Measurements from ENCODE around the gene UBE3A.
"Not testable (repeated sequence)": the region's sequence is repeated elsewhere in the genome, so short reads cannot be mapped to it uniquely, and the experiment has no call there.

UBE3A gene

DNA sequence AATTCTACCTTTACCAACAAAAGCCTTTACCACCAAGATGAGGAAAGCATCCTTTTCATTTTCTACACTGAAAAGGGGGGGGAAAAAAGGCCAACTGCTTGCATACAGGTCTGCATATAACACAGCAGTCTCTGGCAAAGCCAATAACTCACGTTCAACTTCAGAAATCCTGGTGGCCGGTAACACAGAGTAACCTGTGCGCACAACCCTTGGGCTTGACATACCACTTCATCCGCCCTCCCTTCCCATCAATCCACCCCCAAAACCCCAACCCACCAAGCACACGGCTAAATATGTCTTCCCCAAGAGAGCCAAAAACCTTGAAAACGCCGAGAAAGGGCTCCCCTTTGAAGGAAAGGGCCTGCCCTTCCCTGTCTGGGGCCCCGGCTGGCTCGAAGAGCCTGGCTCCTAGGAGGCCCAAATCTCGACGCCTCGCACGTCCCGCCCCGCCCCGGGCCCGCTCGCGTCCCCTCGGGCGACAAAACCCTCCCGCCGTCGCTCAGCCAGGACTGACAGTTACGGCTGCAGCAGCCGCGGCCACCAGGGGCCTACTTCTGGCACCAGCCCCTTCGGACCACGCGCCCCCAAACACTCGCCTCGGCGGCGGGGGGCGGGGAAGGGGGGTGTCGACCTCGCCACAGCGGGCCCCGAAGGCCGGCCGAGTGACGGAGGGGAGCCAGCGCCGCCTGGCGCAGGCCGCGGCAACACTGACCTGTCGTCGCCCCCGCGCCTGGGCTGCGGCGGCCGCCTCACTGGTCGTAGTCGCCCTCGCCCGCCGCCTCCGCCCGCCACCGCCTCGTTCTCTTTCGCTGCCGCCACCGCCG, 835 bp downstream of the UBE3A start:
- DNase-seq: peak; percentile 43

- DNase-seq: no peak
Measured at GRCh38 chr15:25436707-25437106, 2.1 kb downstream of the UBE3A start.

DNA sequence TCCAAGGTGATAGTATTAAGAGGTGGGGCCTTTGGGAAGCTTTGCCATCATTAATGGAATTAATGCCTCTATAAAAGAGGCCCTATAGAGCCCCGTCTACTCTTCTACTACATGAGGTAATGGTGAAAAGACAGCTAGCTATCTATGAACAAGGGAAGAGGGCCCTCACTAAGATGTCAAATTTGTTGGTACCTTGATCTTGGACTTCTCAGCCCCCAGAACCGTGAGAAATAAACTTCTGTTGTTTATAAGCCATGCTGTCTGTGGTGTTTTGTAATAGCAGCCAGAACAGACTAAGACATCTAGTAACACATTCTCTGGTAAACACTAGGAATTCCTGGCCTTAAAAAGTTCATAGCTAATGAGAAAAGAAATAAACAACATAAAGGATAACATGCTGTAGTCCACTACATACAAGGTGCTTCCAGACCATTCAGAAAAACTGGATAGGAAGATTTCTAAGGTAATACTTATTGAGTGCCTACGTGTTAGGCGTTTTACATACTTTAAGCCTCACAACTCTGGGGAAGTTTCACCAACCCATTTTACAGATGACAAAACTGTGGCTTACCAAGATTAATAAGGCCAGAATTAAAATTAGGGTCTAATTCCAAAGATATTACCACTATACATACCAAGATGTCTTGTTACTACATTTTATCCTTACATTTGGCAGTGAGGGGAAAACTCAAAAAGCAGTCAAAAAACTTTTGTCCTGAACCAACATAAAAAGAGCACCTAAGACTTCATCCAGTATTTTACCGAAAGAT, 3.2 kb downstream of the UBE3A start:
- DNase-seq: no peak

DNA sequence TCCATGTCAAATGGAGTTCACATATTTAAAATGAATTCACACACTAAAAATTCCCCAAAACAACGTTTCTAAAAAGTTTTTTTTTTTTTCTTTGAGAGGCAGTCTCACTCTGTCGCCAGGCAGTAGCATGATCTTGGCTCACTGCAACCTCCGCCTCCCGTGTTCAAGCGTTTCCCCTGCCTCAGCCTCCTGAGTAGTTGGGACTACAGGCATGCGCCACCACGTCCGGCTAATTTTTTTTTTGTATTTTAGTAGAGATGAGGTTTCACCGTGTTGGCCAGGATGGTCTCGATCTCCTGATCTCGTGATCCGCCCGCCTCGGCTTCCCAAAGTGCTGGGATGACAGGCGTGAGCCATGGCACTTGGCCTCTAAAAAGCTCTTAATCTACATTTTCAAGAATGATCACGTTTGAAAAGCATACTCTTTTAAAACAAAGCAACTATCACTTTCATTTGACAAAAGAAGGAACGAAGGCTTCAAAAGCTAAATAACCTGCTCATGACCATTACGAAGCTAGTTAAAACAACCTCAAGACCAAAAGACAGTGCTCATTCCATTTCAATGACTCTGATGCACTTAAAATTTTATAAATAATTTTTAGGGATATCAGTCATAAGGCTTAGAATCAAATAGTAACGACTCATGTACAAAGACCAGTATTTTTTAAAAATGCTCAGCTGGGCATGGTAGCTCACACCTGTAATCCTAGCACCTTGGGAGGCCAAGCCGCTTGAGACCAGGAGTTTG, 5.5 kb downstream of the UBE3A start:
- DNase-seq: no peak

DNA sequence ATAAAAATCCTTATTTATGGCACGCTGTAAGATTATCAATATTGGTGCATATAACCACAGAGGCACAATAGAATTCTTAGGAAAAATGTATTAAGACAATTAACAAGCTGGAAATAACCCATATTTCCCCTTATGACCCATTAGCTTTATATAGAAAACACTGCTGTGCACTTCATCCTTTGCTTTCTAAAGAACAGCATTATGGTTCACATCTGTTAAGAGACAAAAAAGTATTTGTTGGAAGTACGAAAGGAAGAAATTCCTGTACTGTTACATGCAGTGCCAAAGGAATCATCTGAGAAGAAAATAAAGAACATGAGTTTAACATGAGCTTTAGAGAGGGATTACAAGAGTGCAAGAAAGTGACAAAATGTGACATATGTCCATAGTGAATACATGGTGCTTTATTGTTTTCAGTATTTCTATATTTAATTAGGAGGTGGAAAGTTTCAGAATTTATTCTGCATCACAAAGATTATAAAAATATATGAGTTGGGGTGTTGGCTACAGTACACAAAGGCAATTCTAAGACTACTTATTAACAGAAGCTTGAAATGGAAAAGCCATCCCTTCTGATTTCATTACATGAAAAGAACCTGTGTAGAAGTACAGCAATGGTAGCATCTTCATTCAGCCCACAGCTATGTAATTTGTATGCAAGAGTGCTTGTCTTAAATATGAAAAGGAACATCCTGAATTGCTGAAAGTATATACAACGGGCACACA, 6.8 kb downstream of the UBE3A start:
- DNase-seq: no peak

DNA sequence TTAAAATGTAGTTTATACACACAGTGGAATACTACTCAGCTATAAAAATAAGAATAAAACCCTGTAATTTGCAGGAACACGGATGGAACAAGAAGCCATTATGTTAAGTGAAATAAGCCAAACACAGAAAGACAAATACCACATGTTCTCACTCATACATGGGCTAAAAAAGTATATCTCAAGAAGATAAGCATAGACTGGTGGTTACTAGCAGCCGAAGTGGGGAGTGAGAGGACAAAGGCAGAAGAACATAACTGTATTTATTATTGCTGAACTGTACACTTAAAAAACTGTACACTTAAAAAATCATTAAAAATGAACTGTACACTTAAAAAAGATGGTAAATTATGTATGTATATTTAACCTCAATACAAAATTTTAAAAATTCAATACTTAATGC, 11.0 kb downstream of the UBE3A start:
- no peak for DNase-seq

GRCh38 chr15:25426896-25427610, 11.8 kb downstream of the UBE3A start:
- DNase-seq: no peak

- DNase-seq: no peak
Measured at GRCh38 chr15:25424073-25424472, 14.8 kb downstream of the UBE3A start.

GRCh38 chr15:25422021-25422420, 16.8 kb downstream of the UBE3A start:
- DNase-seq: no peak

- DNase-seq: no peak
Measured at GRCh38 chr15:25418202-25418601, 20.6 kb downstream of the UBE3A start.

DNA sequence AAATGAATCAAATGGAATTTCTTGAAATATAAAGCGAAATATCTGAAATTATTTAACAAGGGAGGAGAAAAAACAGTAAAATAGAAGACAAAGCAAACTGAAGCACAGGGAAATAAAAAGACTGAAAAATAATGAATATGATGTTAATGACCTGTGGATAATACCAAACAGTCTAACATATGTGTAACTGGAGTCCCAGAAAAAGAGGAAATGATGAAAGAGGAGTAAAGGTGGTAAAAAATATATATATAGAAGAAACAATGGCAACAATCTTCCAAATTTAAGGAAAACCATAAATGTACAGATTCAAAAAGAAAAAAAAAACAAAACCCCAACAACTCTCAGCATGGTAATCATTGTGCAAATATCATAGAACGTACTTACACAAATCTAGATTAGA, 21.2 kb downstream of the UBE3A start:
- DNase-seq: no peak

DNA sequence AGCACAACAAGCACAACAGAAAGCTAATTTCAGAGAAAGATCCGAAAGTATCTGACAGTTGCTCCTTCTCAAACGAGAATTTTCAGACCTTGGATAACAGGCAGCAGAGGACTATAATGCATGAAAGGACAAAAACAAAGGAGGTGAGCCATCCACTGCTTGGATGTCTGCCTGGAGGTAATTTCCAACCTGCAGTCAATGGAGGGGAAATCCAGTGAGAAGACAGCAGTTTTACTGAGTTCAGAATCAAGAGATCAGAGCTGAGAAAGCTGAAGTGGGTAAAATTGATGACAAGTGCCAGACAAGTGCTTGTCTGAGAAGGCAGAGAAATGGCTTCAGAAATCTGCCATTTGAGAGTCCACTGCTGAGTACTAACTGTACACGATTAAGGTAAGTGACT, 22.1 kb downstream of the UBE3A start:
- no peak for DNase-seq

DNA sequence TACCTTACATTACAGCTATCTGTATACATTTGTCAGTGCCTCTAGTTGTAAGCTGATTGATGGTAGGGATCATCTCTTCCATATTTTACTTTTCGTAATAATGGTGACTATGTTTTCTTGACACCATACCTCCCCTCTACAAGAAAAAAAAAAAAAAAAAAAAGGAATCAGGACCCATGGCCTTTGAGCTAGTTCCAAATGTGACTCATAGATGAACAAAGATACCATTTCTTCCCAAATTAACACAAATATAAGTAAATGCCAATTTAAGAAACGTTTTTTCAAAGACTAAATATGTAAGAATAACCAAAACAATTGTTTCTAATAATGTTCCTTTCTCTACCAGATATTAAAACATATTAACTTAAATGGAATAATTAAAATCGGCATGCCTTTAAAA, 23.1 kb downstream of the UBE3A start:
- no peak for DNase-seq

DNA sequence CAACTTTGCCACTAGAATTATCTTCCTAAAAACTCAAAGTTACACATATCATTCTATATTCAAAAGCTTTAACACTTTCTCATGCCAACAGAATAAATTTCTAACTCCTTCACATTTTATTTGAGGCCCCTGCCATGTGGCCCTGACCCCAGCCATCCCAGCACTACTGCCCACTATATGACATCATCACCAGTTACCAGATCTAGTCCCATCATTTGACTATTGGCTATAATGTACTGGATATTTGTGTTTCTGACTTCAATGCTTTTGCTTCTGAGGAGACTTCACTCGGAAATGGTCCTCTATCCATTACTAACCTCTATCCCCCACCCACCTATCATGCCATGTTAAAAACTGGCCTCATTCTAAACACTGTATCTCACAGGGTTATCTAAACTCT, 23.6 kb downstream of the UBE3A start:
- DNase-seq: no peak

DNA sequence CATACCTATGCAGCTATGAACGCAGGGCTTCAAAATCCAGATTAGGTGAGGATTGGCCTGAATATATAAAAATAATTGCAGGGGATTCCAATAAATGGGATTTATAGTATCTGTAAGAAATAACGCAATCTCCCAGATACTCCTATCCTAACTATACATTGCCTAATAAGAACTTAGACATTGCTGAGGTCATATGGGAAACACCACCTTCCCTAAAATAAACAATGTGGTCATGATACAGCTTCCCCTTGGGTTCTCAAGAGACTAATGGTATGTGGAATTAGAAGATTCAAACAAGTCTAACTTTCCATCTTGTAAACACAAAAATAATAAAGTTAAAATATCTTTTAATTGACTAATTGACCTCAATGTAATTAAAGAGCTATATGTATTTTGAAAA, 28.2 kb downstream of the UBE3A start:
- DNase-seq: peak; percentile 68

DNA sequence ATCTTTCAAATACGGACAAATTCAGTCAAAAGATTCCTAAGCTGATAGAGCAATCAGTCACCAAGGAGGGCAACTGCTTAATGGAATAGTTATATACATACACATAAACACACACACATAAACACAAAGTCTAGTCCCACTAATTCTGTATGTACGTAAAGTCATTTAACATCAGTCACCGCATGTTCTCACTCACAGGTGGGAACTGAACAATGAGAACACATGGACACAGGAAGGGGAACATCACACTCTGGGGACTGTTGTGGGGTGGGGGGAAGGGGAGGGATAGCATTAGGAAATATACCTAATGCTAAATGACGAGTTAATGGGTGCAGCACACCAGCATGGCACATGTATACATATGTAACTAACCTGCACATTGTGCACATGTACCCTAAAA, 29.1 kb downstream of the UBE3A start:
- not testable (repeated sequence) for DNase-seq

GRCh38 chr15:25408929-25409328, 29.9 kb downstream of the UBE3A start:
- DNase-seq: no peak

GRCh38 chr15:25408428-25408827, 30.4 kb downstream of the UBE3A start:
- no peak for DNase-seq

- DNase-seq: no peak
Measured at GRCh38 chr15:25407950-25408349, 30.9 kb downstream of the UBE3A start.

DNA sequence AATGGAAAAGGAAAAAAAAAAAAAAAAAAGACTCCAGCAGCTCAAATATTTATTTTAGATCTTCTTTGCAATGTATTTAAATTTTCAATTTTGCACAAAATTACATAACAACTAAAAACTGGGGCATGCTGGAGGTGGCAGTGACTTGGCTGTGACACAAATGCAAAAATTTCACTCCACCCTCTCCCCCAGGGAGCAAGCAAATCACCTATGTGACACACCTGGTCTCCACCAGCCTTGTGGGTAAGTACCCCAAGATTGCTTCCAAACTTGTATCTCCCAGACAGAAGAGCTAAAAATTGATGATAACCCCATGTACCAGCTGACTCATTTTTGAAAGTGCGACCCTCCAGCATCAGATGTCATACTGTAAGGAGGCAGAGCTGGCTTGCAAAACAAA, 32.0 kb downstream of the UBE3A start:
- no peak for DNase-seq

DNA sequence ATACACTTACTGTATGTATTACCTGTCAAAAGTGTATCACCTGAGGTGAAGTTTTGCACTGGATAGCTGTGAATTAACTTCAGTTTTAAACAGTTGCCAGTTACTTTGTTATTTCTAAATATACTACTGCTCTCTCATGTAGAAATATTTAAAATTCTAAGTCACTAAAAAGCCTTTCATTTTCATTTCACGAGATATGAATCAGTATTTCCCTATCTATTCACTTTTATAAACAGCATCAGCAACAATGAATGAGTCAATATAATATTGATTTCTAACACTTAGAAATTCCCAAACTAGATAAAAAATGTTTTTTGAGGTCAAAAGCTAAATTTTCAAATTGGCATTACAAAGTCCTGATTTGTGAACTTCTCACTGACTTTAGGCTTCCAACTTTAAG, 32.6 kb downstream of the UBE3A start:
- DNase-seq: no peak

DNA sequence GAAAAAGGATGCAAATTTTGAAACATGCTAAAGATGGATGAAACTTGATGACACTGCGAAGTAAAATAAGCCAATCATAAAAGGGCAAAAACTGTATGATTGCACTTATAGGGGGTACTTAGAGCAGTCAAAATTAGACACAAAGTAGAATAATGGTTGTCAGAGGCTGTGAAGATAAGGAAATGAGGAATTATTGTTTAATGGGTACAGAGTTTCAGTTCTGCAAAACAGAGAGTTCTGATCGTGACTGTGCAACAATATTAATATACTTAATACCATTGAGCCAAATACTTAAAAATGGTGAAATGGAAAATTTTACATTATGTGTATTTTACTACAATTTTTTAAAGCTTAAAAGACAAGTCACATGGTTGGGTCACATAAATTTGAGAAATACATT, 35.1 kb downstream of the UBE3A start:
- DNase-seq: peak; percentile 54

Measured in MV-4-11 (cell line).